Uterus (tissue), 4 donors: ENCODE data around the gene TTC13. TPM values are rescaled to one million over a fixed set of nuclear protein-coding genes. Genes with fewer than 3 reads are reported as not detected.

ENCODE experiments used
- DNase-seq, 2 donors: peaks; one replicate each; pipeline ENCODE4 v3.0.0-alpha.2; 2019 to 2020
- H3K27ac ChIP-seq, 2 donors: fragments of 200-600 bp; sonication (generic); 1 replicate in 1 of 2; 2 replicates in 1 of 2; pipeline ENCODE4 v1.5.1; 2016 to 2018
- H3K27me3 ChIP-seq, 2 donors: fragments of 200-600 bp; sonication (generic); one replicate each; pipeline ENCODE4 v1.5.1; 2018 to 2019; ENCODE audit warnings: control low read depth in 1 of 2
- H3K36me3 ChIP-seq, 2 donors: fragments of 200-600 bp; sonication (generic); one replicate each; pipeline ENCODE4 v1.5.1; 2019; ENCODE audit warnings: control low read depth in 1 of 2
- H3K4me1 ChIP-seq, 2 donors: fragments of 200-600 bp; sonication (generic); one replicate each; pipeline ENCODE4 v1.5.1; 2018 to 2019; ENCODE audit warnings: control low read depth in 1 of 2
- H3K4me3 ChIP-seq, 2 donors: fragments of 200-600 bp; sonication (generic); 1 replicate in 1 of 2; 2 replicates in 1 of 2; pipeline ENCODE4 v1.5.1; 2018 to 2019; ENCODE audit warnings: mild to moderate bottlenecking in 1 of 2
- H3K9me3 ChIP-seq, 2 donors: fragments of 200-600 bp; sonication (generic); one replicate each; pipeline ENCODE4 v1.5.1; 2019; ENCODE audit warnings: control low read depth in 1 of 2
- CTCF ChIP-seq, 4 experiments: fragments of 200-600 bp in 2 of 4; fragments of 450-650 bp in 2 of 4; sonication (generic) in 2 of 4; IDR thresholded peaks; one replicate each; pipeline ENCODE4 v1.5.1; 2016 to 2019; ENCODE audit warnings: antibody characterized with exemption in 4 of 4, mild to moderate bottlenecking in 2 of 4, moderate library complexity in 1 of 4
- POLR2A ChIP-seq, 2 donors: fragments of 450-650 bp; IDR thresholded peaks; one replicate each; pipeline ENCODE4 v1.6.1; 2016; ENCODE audit warnings: antibody characterized with exemption in 2 of 2, mild to moderate bottlenecking in 1 of 2, moderate library complexity in 1 of 2
- intact Hi-C: fragments of 100-400 bp; cut with DNase I; formaldehyde crosslinking; loops from one replicate; pipeline ENCODE4 v1.15.1; 2023; ENCODE audit warnings: low total_unique reads
- total RNA-seq, 4 donors: library from RNA; depleted of rRNA in 3 of 4; stranded (reverse); fragments of >200 nt in 3 of 4; gene quantifications; one replicate each; pipeline versions ENCODE4 v1.1.0 to v1.2.4, GENCODE V29; 2014 to 2023
- donor health status: DM: yes; HTN: yes; CAD: no.

The TTC13 gene
- total RNA-seq, 4 donors from 2014 or later: 6.9 to 49.1 (median 30.0) TPM

GRCh38 chr1:231001892-231002291 lies 23.2 kb upstream of the TTC13 start:
- intact Hi-C loops: no loop called here
- TF ChIP-seq CTCF (IDR thresholded peaks at IDR 0.05) (no peak), POLR2A (IDR thresholded peaks at IDR 0.05) (no peak)
- H3K36me3 ChIP-seq: no peaks in the 10 kb centered on the region

GRCh38 chr1:231000639-231001038 lies 22.0 kb upstream of the TTC13 start:
- no peaks in the 10 kb centered on the region for H3K27me3 ChIP-seq
- H3K27ac ChIP-seq: no peak overlapping the region
- no peaks in the 10 kb centered on the region for H3K36me3 ChIP-seq
- intact Hi-C loops: no loop called here
- no peak overlapping the region for H3K4me3 ChIP-seq
- DNase-seq: no peak
- H3K9me3 ChIP-seq: peaks cover 0 to 9% of the 10 kb centered on the region in 2 donors
- TF ChIP-seq CTCF (IDR thresholded peaks at IDR 0.05) (no peak), POLR2A (IDR thresholded peaks at IDR 0.05) (no peak)
- H3K4me1 ChIP-seq: no peaks in the 10 kb centered on the region

More at GRCh38 chr1:231001892-231002291, 23.2 kb upstream of the TTC13 start:
- no peaks in the 10 kb centered on the region for H3K4me1 ChIP-seq
- no peak overlapping the region for H3K27ac ChIP-seq
- H3K9me3 ChIP-seq: peaks cover 0 to 9% of the 10 kb centered on the region in 2 donors
- H3K27me3 ChIP-seq: no peaks in the 10 kb centered on the region
- DNase-seq: no peak
- no peak overlapping the region for H3K4me3 ChIP-seq

- DNase-seq: no peak
- intact Hi-C loops: no loop called here
- Histone ChIP-seq H3K4me1 (no peaks in the 10 kb centered on the region), H3K4me3 (no peak overlapping the region), H3K9me3 (peaks cover 0 to 9% of the 10 kb centered on the region in 2 donors), H3K27me3 (no peaks in the 10 kb centered on the region), H3K36me3 (no peaks in the 10 kb centered on the region), H3K27ac (no peak overlapping the region)
- TF ChIP-seq CTCF (IDR thresholded peaks at IDR 0.05) (no peak), POLR2A (IDR thresholded peaks at IDR 0.05) (no peak)
Observed at GRCh38 chr1:231000201-231000600, 21.5 kb upstream of the TTC13 start.

GRCh38 chr1:230994860-230995259 lies 16.2 kb upstream of the TTC13 start:
- intact Hi-C loops: no loop called here
- no peak for TF ChIP-seq CTCF (IDR thresholded peaks at IDR 0.05)
- no peak for TF ChIP-seq POLR2A (IDR thresholded peaks at IDR 0.05)
- H3K4me1 ChIP-seq: no peaks in the 10 kb centered on the region
- no peak for DNase-seq
- H3K9me3 ChIP-seq: no peaks in the 10 kb centered on the region
- no peak overlapping the region for H3K4me3 ChIP-seq
- H3K27me3 ChIP-seq: no peaks in the 10 kb centered on the region
- H3K36me3 ChIP-seq: peaks cover 0 to 2% of the 10 kb centered on the region in 2 donors
- H3K27ac ChIP-seq: no peak overlapping the region

GRCh38 chr1:230992100-230992774 lies 13.6 kb upstream of the TTC13 start:
- TF ChIP-seq POLR2A (IDR thresholded peaks at IDR 0.05) (no peak), CTCF (IDR thresholded peaks at IDR 0.05) (no peak)
- Histone ChIP-seq H3K4me3 (no peak overlapping the region), H3K9me3 (no peaks in the 10 kb centered on the region), H3K36me3 (peaks cover 0 to 2% of the 10 kb centered on the region in 2 donors), H3K27ac (no peak overlapping the region), H3K4me1 (no peaks in the 10 kb centered on the region), H3K27me3 (no peaks in the 10 kb centered on the region)
- DNase-seq: no peak
- intact Hi-C loops: no loop called here
